Measurements from ENCODE around the gene KRTAP3-2.

GRCh38 chr17:41049110-41049509, 49.4 kb upstream of the KRTAP3-2 start:
- TF ChIP-seq EZH2 (IDR thresholded peaks at IDR 0.05; ENCODE audit: borderline replicate concordance, insufficient read depth, low read length, poor library complexity, severe bottlenecking) (no peak), CTCF (IDR thresholded peaks at IDR 0.05; ENCODE audit: poor library complexity, severe bottlenecking) (no peak), REST (IDR thresholded peaks at IDR 0.05; ENCODE audit: borderline replicate concordance) (no peak)
